NOMO-1 (cell line): ENCODE measurements around the gene MAGEA2.
"Not testable (repeated sequence)": the region's sequence is repeated elsewhere in the genome, so short reads cannot be mapped to it uniquely, and the experiment has no call there.

ENCODE experiments used
- DNase-seq, 2 experiments: peaks; one replicate each; lab custom pipeline; 2025; ENCODE audit not compliant: unreplicated experiment in 2 of 2; lab: John Stamatoyannopoulos, UW

MAGEA2 gene

DNA sequence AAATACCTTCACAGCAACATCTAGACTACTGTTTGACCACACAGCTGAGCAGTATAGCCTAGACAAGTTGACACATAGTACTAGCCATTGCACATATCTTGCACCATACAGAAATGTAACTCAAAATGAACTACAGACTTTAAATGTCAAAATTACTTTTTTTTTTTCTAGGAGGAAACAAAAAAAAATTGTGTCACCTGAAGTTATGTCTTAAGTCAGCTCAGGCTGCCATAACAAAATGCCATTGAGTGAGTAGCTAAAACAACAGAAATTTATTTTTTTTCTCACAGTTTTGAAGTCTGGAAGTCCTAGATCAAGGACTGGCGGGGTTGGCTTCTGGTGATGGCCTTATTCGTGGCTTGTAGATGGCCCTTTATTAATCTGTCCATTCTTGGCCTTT is 44.5 kb downstream of the MAGEA2 start, which contains the start of gene CSAG2:
Gene CSAG2 (minus strand): TSS at position 101 of the 400 bp plus-strand sequence. CDS start 161 bp downstream, outside the sequence.
- not testable (repeated sequence) for DNase-seq

DNA sequence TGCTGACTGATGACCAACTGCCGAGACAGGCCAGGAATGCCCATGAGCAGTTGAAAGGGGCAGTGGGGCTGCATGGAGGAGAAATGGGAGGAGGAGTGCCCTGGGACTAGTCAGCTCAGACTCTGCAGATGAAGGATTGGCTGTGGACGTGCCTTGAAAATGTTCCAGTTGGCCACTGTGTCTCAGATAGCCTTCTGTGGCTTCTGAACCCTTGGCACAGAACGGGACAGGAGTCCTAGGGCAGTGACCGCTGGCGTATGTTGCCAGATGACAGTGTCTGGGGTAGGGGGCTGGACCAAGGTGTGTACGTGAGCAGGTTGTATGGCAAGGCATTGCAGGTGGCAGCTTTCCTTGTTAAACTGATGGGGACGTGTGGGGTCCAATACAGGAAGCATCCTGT is 47.1 kb downstream of the MAGEA2 start:
- DNase-seq: not testable (repeated sequence)

DNA sequence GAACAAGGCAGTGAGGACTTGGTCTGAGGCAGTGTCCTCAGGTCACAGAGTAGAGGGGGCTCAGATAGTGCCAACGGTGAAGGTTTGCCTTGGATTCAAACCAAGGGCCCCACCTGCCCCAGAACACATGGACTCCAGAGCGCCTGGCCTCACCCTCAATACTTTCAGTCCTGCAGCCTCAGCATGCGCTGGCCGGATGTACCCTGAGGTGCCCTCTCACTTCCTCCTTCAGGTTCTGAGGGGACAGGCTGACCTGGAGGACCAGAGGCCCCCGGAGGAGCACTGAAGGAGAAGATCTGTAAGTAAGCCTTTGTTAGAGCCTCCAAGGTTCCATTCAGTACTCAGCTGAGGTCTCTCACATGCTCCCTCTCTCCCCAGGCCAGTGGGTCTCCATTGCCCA is 53.3 kb downstream of the MAGEA2 start:
- DNase-seq: not testable (repeated sequence)
